ENCODE results near the gene SCYL1.

Gene SCYL1

GRCh38 chr11:65498727-65498976, 26.2 kb upstream of the SCYL1 start:
- H3K27me3 ChIP-seq (ENCODE audit: control insufficient read depth, insufficient read depth, low read length): no peaks in the 10 kb centered on the region
- peak overlapping the region; percentile 75 for H3K4me2 ChIP-seq (ENCODE audit: low read length)
- peak overlapping the region; percentile 100 for H3K4me3 ChIP-seq (ENCODE audit: low read depth, low read length)
- no peak for TF ChIP-seq CTCF (IDR thresholded peaks at IDR 0.05)
- peaks cover 30% of the 10 kb centered on the region for H3K36me3 ChIP-seq (ENCODE audit: control insufficient read depth, insufficient read depth, low read length)
- H3K79me2 ChIP-seq: peaks cover 46% of the 10 kb centered on the region
- H3K9me3 ChIP-seq (ENCODE audit: control insufficient read depth, low read length): no peaks in the 10 kb centered on the region
- peak overlapping the region; percentile 82 for H3K9ac ChIP-seq
- H3K4me1 ChIP-seq: peaks cover 18% of the 10 kb centered on the region
- peak overlapping the region; percentile 65 for H2AFZ ChIP-seq
- peak overlapping the region; percentile 100 for H3K27ac ChIP-seq

- Histone ChIP-seq H3K9me3 (ENCODE audit: control insufficient read depth, low read length) (no peaks in the 10 kb centered on the region), H3K4me2 (ENCODE audit: low read length) (peak within 1 kb of the TSS; percentile 95), H2AFZ (peak within 1 kb of the TSS; percentile 65), H3K9ac (peak within 1 kb of the TSS; percentile 99), H3K27ac (peak within 1 kb of the TSS; percentile 100), H3K79me2 (peaks cover 50% of the 10 kb centered on the region), H3K4me3 (ENCODE audit: low read depth, low read length) (peak within 1 kb of the TSS; percentile 100), H3K36me3 (ENCODE audit: control insufficient read depth, insufficient read depth, low read length) (peaks cover 34% of the 10 kb centered on the region), H3K4me1 (peaks cover 13% of the 10 kb centered on the region), H3K27me3 (ENCODE audit: control insufficient read depth, insufficient read depth, low read length) (no peaks in the 10 kb centered on the region)
- TF ChIP-seq CTCF (IDR thresholded peaks at IDR 0.05): no peak
These were observed 25.7 kb upstream of the SCYL1 start, which contains the start of gene MALAT1 for GRCh38 chr11:65498977-65499712. Gene MALAT1 (plus strand): TSS chr11:65499045.

GRCh38 chr11:65499713-65500386, 25.0 kb upstream of the SCYL1 start:
- peaks cover 57% of the 10 kb centered on the region for H3K79me2 ChIP-seq
- H3K9me3 ChIP-seq (ENCODE audit: control insufficient read depth, low read length): no peaks in the 10 kb centered on the region
- H2AFZ ChIP-seq: no peak overlapping the region
- peak overlapping the region; percentile 99 for H3K9ac ChIP-seq
- peak overlapping the region; percentile 95 for H3K4me2 ChIP-seq (ENCODE audit: low read length)
- peaks cover 9% of the 10 kb centered on the region for H3K4me1 ChIP-seq
- H3K36me3 ChIP-seq (ENCODE audit: control insufficient read depth, insufficient read depth, low read length): peaks cover 39% of the 10 kb centered on the region
- no peaks in the 10 kb centered on the region for H3K27me3 ChIP-seq (ENCODE audit: control insufficient read depth, insufficient read depth, low read length)
- TF ChIP-seq CTCF (IDR thresholded peaks at IDR 0.05): no peak
- H3K27ac ChIP-seq: peak overlapping the region; percentile 100
- H3K4me3 ChIP-seq (ENCODE audit: low read depth, low read length): peak overlapping the region; percentile 100

- Histone ChIP-seq H3K4me3 (ENCODE audit: low read depth, low read length) (peak overlapping the region; percentile 100), H3K4me1 (peaks cover 10% of the 10 kb centered on the region), H3K79me2 (peaks cover 65% of the 10 kb centered on the region), H2AFZ (no peak overlapping the region), H3K27ac (peak overlapping the region; percentile 100), H3K9ac (peak overlapping the region; percentile 99), H3K36me3 (ENCODE audit: control insufficient read depth, insufficient read depth, low read length) (peaks cover 42% of the 10 kb centered on the region), H3K9me3 (ENCODE audit: control insufficient read depth, low read length) (no peaks in the 10 kb centered on the region), H3K27me3 (ENCODE audit: control insufficient read depth, insufficient read depth, low read length) (no peaks in the 10 kb centered on the region), H3K4me2 (ENCODE audit: low read length) (peak overlapping the region; percentile 95)
- no peak for TF ChIP-seq CTCF (IDR thresholded peaks at IDR 0.05)
These were observed 24.3 kb upstream of the SCYL1 start for GRCh38 chr11:65500387-65501185.
